ENCODE results near the gene INPP4A.

Gene INPP4A

GRCh38 chr2:98570356-98570755, 125.7 kb downstream of the INPP4A start:
- no peak for DNase-seq (ENCODE audit: extremely low read depth, low read depth)
- no peak overlapping the region for H3K4me3 ChIP-seq (replicated peaks; ENCODE audit: low read depth, low read length)
- no peak for TF ChIP-seq CTCF (IDR thresholded peaks at IDR 0.05; ENCODE audit: low read depth, low read length, missing control alignments)

GRCh38 chr2:98571121-98571701, 126.6 kb downstream of the INPP4A start:
- TF ChIP-seq CTCF (IDR thresholded peaks at IDR 0.05; ENCODE audit: low read depth, low read length, missing control alignments) = no peak
- no peak for DNase-seq (ENCODE audit: extremely low read depth, low read depth)
- no peak overlapping the region for H3K4me3 ChIP-seq (replicated peaks; ENCODE audit: low read depth, low read length)

- no peak for TF ChIP-seq CTCF (IDR thresholded peaks at IDR 0.05; ENCODE audit: low read depth, low read length, missing control alignments)
- no peak overlapping the region for H3K4me3 ChIP-seq (replicated peaks; ENCODE audit: low read depth, low read length)
- DNase-seq (ENCODE audit: extremely low read depth, low read depth) = no peak
These were observed 127.1 kb downstream of the INPP4A start for GRCh38 chr2:98571796-98572195.

- H3K4me3 ChIP-seq (replicated peaks; ENCODE audit: low read depth, low read length) = no peak overlapping the region
- DNase-seq (ENCODE audit: extremely low read depth, low read depth) = no peak
- TF ChIP-seq CTCF (IDR thresholded peaks at IDR 0.05; ENCODE audit: low read depth, low read length, missing control alignments) = no peak
These were observed 127.6 kb downstream of the INPP4A start for GRCh38 chr2:98572211-98572610.

- H3K4me3 ChIP-seq (replicated peaks; ENCODE audit: low read depth, low read length) = no peak overlapping the region
- TF ChIP-seq CTCF (IDR thresholded peaks at IDR 0.05; ENCODE audit: low read depth, low read length, missing control alignments) = no peak
- no peak for DNase-seq (ENCODE audit: extremely low read depth, low read depth)
These were observed 128.0 kb downstream of the INPP4A start for GRCh38 chr2:98572676-98573075.

- no peak for DNase-seq (ENCODE audit: extremely low read depth, low read depth)
- TF ChIP-seq CTCF (IDR thresholded peaks at IDR 0.05; ENCODE audit: low read depth, low read length, missing control alignments) = no peak
- no peak overlapping the region for H3K4me3 ChIP-seq (replicated peaks; ENCODE audit: low read depth, low read length)
These were observed 128.8 kb downstream of the INPP4A start for GRCh38 chr2:98573426-98573825.

Measured in HFF-Myc (cell line).